ENCODE data around the gene SLC35F3.
"Not testable (repeated sequence)": the region's sequence is repeated elsewhere in the genome, so short reads cannot be mapped to it uniquely, and the experiment has no call there.

The SLC35F3 gene

DNA sequence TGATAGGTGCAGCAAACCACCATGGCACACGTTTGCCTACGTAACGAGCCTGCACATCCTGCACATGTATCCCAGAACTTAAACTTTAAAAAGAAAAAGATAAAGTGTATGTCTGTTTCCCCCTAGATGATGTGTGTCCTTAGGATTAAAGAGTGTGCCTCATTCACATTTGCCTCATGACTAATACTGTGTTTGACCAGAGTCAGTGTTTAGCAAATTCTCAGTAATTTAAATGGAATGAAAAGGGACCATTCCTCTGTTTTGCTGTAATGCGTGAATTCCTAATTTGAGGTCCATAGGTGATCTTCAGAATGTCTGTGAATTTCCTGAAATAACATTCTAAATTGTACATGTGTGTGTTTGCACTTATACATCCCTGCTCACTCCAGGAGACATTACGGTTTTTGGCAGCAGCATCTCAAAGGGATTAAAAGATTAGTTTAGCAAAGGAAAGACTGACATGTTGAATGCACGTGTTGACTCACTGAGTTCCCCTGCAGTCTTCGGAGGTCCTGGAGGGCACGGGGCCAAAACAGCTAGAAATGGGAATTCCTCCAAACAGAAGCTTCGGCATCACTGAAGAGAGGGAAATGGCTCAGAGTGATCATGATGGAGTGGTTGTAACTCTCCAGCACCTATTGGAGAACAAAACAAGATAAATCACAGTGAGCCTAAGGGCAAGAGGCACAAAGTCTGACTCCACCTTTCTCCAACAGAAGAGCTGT is 19.1 kb upstream of the SLC35F3 start:
- peak; percentile 46 for DNase-seq (ENCODE audit: extremely low read depth, low read depth)
- H3K4me3 ChIP-seq (replicated peaks; ENCODE audit: low read depth, low read length), result no peak overlapping the region
- TF ChIP-seq, protein P1, sequence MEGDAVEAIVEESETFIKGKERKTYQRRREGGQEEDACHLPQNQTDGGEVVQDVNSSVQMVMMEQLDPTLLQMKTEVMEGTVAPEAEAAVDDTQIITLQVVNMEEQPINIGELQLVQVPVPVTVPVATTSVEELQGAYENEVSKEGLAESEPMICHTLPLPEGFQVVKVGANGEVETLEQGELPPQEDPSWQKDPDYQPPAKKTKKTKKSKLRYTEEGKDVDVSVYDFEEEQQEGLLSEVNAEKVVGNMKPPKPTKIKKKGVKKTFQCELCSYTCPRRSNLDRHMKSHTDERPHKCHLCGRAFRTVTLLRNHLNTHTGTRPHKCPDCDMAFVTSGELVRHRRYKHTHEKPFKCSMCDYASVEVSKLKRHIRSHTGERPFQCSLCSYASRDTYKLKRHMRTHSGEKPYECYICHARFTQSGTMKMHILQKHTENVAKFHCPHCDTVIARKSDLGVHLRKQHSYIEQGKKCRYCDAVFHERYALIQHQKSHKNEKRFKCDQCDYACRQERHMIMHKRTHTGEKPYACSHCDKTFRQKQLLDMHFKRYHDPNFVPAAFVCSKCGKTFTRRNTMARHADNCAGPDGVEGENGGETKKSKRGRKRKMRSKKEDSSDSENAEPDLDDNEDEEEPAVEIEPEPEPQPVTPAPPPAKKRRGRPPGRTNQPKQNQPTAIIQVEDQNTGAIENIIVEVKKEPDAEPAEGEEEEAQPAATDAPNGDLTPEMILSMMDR (IDR thresholded peaks at IDR 0.05; ENCODE audit: low read depth, low read length, missing control alignments), result no peak

DNA sequence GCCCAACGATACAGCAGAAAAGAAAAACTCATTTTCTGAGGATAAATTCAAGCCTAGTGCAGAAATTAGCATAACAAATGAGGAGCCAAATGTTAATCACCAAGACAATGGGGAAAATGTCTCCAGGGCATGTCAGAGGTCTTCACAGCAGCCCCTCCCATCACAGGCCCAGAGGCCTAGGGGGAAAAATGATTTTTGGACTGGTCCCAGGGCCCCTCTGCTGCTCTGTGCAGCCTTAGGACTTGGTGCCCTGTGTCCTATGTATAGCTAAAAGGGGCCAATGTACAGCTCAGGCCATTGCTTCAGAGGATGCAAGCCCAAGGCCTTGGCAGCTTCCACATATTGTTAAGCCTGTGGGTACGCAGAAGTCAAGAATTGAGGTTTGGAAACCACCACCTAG is 13.3 kb upstream of the SLC35F3 start:
- not testable (repeated sequence) for DNase-seq (ENCODE audit: extremely low read depth, low read depth); H3K4me3 ChIP-seq (replicated peaks; ENCODE audit: low read depth, low read length)

DNA sequence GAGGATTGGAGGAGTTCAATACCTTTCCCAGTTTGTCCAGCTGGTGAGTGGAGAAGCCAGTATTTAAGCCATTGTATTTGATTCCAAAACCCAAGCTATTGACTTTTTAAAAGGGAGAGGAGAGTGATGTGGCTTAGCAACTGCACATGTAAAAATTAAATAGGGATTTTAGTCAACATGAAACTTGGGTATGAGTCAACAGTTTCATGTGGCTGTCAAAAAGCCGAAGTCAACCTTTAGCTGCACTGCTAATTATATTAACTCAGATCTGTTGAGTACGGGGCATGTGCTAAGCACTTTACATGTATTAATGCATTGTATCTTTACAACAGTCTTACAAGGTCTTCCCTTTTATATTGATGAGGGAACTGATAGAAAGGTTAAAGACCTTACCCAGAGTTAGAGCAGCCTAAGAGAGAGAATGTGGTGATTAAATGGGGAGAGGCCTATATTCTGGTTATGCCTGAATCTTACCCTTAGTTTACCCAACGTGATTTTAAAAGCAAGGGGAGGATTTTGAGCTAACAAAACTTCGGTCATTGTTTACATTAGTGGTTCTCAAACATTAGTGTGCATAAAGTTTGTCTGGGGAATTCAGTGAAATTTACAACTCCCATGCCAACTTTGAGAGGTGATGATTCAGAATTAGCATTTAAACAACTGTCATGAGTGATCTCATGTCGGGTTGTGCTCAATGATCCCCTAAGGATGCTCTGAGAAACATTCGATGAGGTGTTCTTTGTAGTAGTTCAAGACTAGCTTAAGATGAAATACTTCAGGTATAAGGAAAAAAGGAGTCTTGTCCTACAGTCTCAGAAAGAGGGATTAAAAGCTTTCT is 6.9 kb upstream of the SLC35F3 start:
- TF ChIP-seq, protein P1 (IDR thresholded peaks at IDR 0.05; ENCODE audit: low read depth, low read length, missing control alignments), result no peak
- DNase-seq (ENCODE audit: extremely low read depth, low read depth), result no peak
- H3K4me3 ChIP-seq (replicated peaks; ENCODE audit: low read depth, low read length), result no peak overlapping the region

DNA sequence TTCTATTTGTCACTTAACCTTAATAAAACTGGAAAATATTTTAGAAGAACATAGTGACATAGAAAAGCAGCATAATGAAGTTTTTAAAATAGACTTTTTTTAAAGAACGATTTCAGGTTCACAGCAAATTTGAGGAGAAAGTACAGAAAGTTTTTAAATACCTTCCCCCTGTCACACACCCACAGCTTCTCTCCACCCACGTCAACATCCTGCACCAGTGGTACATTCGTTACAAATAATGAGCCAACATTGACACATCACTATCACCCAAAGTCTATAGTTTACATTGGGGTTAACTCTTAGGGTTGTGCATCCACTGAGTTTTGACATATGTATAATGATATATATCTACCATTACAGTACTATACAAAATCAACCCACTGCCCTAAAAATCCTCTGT is 3.0 kb upstream of the SLC35F3 start:
- no peak overlapping the region for H3K4me3 ChIP-seq (replicated peaks; ENCODE audit: low read depth, low read length)
- TF ChIP-seq, protein P1 (IDR thresholded peaks at IDR 0.05; ENCODE audit: low read depth, low read length, missing control alignments), result no peak
- no peak for DNase-seq (ENCODE audit: extremely low read depth, low read depth)

DNA sequence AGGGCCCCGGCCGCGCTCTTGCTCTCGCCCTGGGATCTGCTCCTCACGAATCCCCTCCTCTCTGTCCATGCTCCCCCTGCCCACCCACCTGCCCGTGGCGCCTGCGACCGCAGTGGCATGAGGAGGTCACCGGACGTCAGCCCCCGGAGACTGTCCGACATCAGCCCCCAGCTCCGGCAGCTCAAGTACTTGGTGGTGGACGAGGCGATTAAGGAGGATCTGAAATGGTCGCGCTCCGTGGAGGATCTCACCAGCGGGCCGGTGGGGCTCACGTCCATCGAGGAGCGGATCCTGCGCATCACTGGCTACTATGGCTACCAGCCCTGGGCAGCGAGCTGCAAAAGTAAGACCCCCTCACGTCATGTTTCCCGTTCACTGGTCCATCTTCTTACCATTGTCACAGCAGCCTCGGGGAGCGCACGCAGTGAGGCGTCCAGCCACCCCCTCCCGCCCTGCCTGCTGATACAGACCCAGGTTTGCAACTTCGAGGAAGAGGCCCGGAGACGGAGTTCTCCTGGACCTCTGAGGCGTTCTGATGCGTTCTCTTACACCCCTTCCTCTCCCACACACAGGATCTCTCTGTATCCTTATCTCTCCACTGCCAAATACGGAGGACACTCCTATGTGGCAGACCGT is 1.1 kb downstream of the SLC35F3 start:
- DNase-seq (ENCODE audit: extremely low read depth, low read depth), result no peak
- peak overlapping the region; percentile 44 for H3K4me3 ChIP-seq (replicated peaks; ENCODE audit: low read depth, low read length)
- TF ChIP-seq, protein P1 (IDR thresholded peaks at IDR 0.05; ENCODE audit: low read depth, low read length, missing control alignments), result no peak

DNA sequence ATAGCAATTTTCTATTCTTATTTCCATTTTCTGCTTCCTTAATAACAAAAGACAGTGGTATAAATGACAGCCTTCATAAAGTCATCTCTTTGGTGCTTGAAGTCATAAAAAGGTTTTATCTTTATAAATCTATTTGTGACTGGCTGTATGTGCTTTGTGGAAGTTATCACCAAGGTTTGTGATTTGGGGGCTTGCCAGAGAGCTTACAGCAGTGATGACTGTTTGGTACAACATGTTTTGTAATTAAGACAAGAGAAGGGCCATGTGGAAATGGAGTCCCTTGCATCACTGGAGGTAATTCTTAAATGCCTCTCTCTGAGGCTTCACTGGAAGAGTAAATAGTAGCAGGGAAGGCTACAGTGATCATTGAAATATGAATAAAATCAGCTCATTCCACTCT is 2.7 kb downstream of the SLC35F3 start:
- H3K4me3 ChIP-seq (replicated peaks; ENCODE audit: low read depth, low read length), result no peak overlapping the region
- TF ChIP-seq, protein P1 (IDR thresholded peaks at IDR 0.05; ENCODE audit: low read depth, low read length, missing control alignments), result no peak
- no peak for DNase-seq (ENCODE audit: extremely low read depth, low read depth)

DNA sequence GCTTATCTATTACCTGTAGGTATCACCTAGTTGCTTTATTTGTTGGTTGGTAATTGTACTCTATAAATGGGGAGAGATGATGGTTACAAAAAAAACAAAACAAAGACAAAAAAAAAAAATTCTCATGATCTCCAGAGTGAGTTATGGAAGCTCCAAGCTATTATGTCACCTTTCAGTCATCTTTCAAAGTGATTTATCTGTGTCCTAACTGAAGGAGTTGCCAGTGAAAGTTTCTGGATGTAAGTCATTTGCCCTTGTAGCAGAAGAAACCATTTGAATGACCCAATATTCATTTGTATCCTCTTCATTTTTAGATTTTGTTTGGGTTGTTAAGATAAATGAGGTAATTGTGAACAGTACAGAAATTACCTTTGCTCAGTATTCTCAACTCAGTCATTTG is 3.6 kb downstream of the SLC35F3 start:
- H3K4me3 ChIP-seq (replicated peaks; ENCODE audit: low read depth, low read length), result no peak overlapping the region
- TF ChIP-seq, protein P1 (IDR thresholded peaks at IDR 0.05; ENCODE audit: low read depth, low read length, missing control alignments), result no peak
- no peak for DNase-seq (ENCODE audit: extremely low read depth, low read depth)

All from HFF-Myc (cell line).